Smooth muscle cell (in vitro differentiated cells): ENCODE measurements around the gene KRTAP10-8. TPM values are rescaled to one million over a fixed set of nuclear protein-coding genes. Genes with fewer than 3 reads are reported as not detected.

Experiments used
- DNase-seq: peaks from one replicate; lab custom pipeline; 2025; ENCODE audit not compliant: unreplicated experiment; lab: John Stamatoyannopoulos, UW
- H2AFZ ChIP-seq: fragments of 200-600 bp; sonication (generic); 2 replicates; pipeline ENCODE4 v1.6.0; 2016; ENCODE audit warnings: antibody characterized with exemption, low read depth, mild to moderate bottlenecking
- H3F3A ChIP-seq: fragments of 200-600 bp; sonication (generic); 2 replicates; pipeline ENCODE4 v1.6.0; 2017; ENCODE audit warnings: antibody characterized with exemption, low read depth
- H3K27ac ChIP-seq: fragments of 200-600 bp; sonication (generic); 2 replicates; pipeline ENCODE4 v1.5.1; 2016; ENCODE audit warnings: low read depth, mild to moderate bottlenecking
- H3K27me3 ChIP-seq: fragments of 200-600 bp; sonication (generic); 2 replicates; pipeline ENCODE4 v1.6.1; 2016; ENCODE audit warnings: low read depth, mild to moderate bottlenecking
- H3K36me3 ChIP-seq: fragments of 200-600 bp; sonication (generic); 2 replicates; pipeline ENCODE4 v1.5.1; 2016; ENCODE audit warnings: low read depth
- H3K4me1 ChIP-seq: fragments of 200-600 bp; sonication (generic); 2 replicates; pipeline ENCODE4 v1.5.1; 2016; ENCODE audit warnings: low read depth
- H3K4me2 ChIP-seq: fragments of 200-600 bp; sonication (generic); 2 replicates; pipeline ENCODE4 v1.6.0; 2016; ENCODE audit warnings: mild to moderate bottlenecking
- H3K4me3 ChIP-seq: fragments of 200-600 bp; sonication (generic); 2 replicates; pipeline ENCODE4 v1.5.1; 2016; ENCODE audit warnings: mild to moderate bottlenecking
- H3K79me2 ChIP-seq: fragments of 200-600 bp; sonication (generic); 2 replicates; pipeline ENCODE4 v1.6.0; 2016; ENCODE audit warnings: low read depth, mild to moderate bottlenecking
- H3K9ac ChIP-seq: fragments of 200-600 bp; sonication (generic); 2 replicates; pipeline ENCODE4 v1.6.0; 2016; ENCODE audit warnings: low read depth
- H3K9me3 ChIP-seq: fragments of 200-600 bp; sonication (generic); replicated peaks from 2 replicates; pipeline ENCODE4 v1.5.1; 2016; ENCODE audit warnings: low read depth
- H4K20me1 ChIP-seq: fragments of 200-600 bp; sonication (generic); 2 replicates; pipeline ENCODE4 v1.6.0; 2016; ENCODE audit warnings: low read depth
- WGBS: methylation state at CpG from one replicate; pipeline ENCODE4 v1.1.7; 2016; ENCODE audit warnings: low lambda C conversion rate; 5-methylcytosine and 5-hydroxymethylcytosine counted together
- polyA plus RNA-seq: library from polyadenylated mRNA; unstranded; fragments of >200 nt; fragmentation: Nextera tagmentation; extraction: Ambion mirVana; gene quantifications from 2 replicates; pipeline ENCODE4 v1.2.1, GENCODE V29; 2016
- total RNA-seq: library from RNA; depleted of rRNA; stranded (reverse); fragments of >200 nt; gene quantifications from 2 replicates; pipeline ENCODE4 v1.2.3, GENCODE V29; 2014
- TF ChIP-seq, protein P1 (sequence below): fragments of 200-600 bp; sonication (generic); IDR thresholded peaks from 2 replicates; pipeline ENCODE4 v1.5.1; 2017; ENCODE audit warnings: borderline replicate concordance, mild to moderate bottlenecking, antibody characterized with exemption; ENCODE audit not compliant: insufficient read depth, poor library complexity, severe bottlenecking

KRTAP10-8 gene
- total and polyA plus RNA-seq, 2 experiments from 2014 or later: not detected

DNA sequence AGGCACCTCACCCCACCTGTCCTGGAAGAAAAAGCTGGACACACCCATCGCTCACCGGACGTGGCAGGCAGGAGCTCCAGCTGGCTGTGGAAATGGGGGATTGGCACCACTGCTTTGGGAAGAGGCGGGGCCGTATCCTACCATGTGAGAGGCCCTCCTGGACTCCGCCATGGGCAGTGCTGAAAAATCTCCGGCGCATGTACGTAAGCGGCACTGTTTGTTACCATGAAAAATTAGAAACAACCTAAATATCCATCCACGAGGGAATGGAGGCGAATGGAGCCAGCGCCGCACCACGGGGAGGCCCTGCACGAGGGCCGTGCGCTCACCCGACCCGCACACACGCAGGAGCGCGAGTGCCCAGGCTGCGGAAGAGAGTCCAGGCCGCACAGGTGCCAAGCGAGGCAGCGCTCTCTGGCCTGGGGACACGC lies 3.1 kb downstream of the KRTAP10-8 start:
- no peaks in the 10 kb centered on the region for H4K20me1 ChIP-seq
- no peaks in the 10 kb centered on the region for H3K27me3 ChIP-seq
- H2AFZ ChIP-seq: no peak overlapping the region
- peaks cover 9% of the 10 kb centered on the region for H3K9me3 ChIP-seq
- H3K27ac ChIP-seq: no peak overlapping the region
- no peak overlapping the region for H3K9ac ChIP-seq
- no peak overlapping the region for H3K4me3 ChIP-seq
- DNase-seq: no peak
- H3K4me2 ChIP-seq: no peak overlapping the region
- 94% methylated on average over 28 of the region's 28 CpGs for WGBS
- H3F3A ChIP-seq: no peaks in the 10 kb centered on the region
- no peaks in the 10 kb centered on the region for H3K36me3 ChIP-seq
- H3K4me1 ChIP-seq: no peaks in the 10 kb centered on the region
- no peaks in the 10 kb centered on the region for H3K79me2 ChIP-seq
- TF ChIP-seq, protein P1, sequence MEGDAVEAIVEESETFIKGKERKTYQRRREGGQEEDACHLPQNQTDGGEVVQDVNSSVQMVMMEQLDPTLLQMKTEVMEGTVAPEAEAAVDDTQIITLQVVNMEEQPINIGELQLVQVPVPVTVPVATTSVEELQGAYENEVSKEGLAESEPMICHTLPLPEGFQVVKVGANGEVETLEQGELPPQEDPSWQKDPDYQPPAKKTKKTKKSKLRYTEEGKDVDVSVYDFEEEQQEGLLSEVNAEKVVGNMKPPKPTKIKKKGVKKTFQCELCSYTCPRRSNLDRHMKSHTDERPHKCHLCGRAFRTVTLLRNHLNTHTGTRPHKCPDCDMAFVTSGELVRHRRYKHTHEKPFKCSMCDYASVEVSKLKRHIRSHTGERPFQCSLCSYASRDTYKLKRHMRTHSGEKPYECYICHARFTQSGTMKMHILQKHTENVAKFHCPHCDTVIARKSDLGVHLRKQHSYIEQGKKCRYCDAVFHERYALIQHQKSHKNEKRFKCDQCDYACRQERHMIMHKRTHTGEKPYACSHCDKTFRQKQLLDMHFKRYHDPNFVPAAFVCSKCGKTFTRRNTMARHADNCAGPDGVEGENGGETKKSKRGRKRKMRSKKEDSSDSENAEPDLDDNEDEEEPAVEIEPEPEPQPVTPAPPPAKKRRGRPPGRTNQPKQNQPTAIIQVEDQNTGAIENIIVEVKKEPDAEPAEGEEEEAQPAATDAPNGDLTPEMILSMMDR: no peak

GRCh38 chr21:44615466-44615865 lies 3.6 kb downstream of the KRTAP10-8 start:
- 94% methylated on average over 8 of the region's 8 CpGs for WGBS
- Histone ChIP-seq H3F3A (no peaks in the 10 kb centered on the region), H3K4me2 (no peak overlapping the region), H4K20me1 (no peaks in the 10 kb centered on the region), H3K9ac (no peak overlapping the region), H3K27me3 (no peaks in the 10 kb centered on the region), H2AFZ (no peak overlapping the region), H3K79me2 (no peaks in the 10 kb centered on the region), H3K9me3 (peaks cover 4% of the 10 kb centered on the region), H3K4me1 (no peaks in the 10 kb centered on the region), H3K36me3 (no peaks in the 10 kb centered on the region), H3K4me3 (no peak overlapping the region), H3K27ac (no peak overlapping the region)
- no peak for DNase-seq
- TF ChIP-seq, protein P1: no peak

DNA sequence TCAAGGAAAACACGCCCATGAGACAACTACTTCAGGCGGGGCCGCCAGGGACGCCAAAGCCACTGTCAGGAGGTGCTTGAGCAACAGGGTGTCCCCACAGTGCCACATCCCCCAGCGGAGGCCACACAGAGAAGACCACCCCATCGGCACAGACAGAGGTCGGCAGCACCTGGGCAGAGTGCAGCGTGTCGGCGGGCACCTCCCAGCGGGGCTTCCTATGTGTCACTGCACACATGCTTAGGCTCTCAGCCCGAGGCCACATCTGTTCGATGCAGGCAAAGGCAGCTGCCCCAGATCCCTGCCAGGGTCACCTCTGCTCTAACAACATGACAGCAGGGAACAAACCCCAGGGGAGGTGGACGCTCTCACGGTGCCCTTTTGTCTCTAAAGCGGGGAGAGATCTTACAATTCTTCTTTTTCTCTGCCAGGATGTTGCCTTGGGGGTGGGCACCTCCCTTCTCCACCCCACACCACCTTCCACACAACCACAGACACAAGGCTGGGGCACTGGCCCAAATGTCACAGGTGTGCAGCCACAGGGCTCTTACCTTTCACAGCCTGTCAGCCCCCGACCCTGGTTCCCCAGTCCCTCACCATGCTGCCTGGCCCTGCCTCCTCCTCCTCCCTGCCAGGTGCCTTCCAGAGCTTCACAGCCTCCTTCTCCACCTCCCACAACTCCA lies 4.2 kb downstream of the KRTAP10-8 start:
- Histone ChIP-seq H4K20me1 (no peaks in the 10 kb centered on the region), H3K79me2 (no peaks in the 10 kb centered on the region), H3K27ac (no peak overlapping the region), H3F3A (no peaks in the 10 kb centered on the region), H3K9ac (no peak overlapping the region), H3K4me1 (no peaks in the 10 kb centered on the region), H3K9me3 (peaks cover 2% of the 10 kb centered on the region), H3K27me3 (no peaks in the 10 kb centered on the region), H2AFZ (no peak overlapping the region), H3K4me2 (no peak overlapping the region), H3K4me3 (no peak overlapping the region), H3K36me3 (no peaks in the 10 kb centered on the region)
- DNase-seq: no peak
- TF ChIP-seq, protein P1: no peak
- WGBS: 90% methylated on average over 17 of the region's 17 CpGs

DNA sequence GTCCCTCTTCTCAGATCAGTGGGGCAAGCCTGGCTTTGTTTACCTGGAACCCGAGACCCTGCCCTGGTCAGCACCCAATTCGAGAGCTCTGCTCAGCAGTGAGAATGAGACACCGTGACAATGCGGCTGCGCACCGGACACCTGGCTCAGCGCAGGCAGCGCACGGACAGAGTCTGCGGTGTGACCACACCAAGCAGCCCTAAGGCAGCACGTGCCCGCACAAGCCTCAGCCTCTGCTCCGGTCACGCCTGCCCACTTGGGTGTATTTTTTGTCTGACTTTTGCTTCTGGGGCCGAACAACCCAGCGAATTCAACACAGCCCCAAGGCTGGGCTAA lies 4.7 kb downstream of the KRTAP10-8 start:
- H3K9me3 ChIP-seq: peaks cover 2% of the 10 kb centered on the region
- TF ChIP-seq, protein P1: no peak

More for the DNA sequence above, 4.7 kb downstream of the KRTAP10-8 start:
- H3K4me1 ChIP-seq: no peaks in the 10 kb centered on the region
- H3K36me3 ChIP-seq: no peaks in the 10 kb centered on the region
- no peak overlapping the region for H3K4me3 ChIP-seq
- no peak for DNase-seq
- no peak overlapping the region for H2AFZ ChIP-seq
- 81% methylated on average over 16 of the region's 16 CpGs for WGBS
- H3K9ac ChIP-seq: no peak overlapping the region
- no peaks in the 10 kb centered on the region for H4K20me1 ChIP-seq
- H3K4me2 ChIP-seq: no peak overlapping the region
- no peak overlapping the region for H3K27ac ChIP-seq
- H3K27me3 ChIP-seq: no peaks in the 10 kb centered on the region
- no peaks in the 10 kb centered on the region for H3K79me2 ChIP-seq
- no peaks in the 10 kb centered on the region for H3F3A ChIP-seq
